ENCODE results near the gene PJA1.

DNA sequence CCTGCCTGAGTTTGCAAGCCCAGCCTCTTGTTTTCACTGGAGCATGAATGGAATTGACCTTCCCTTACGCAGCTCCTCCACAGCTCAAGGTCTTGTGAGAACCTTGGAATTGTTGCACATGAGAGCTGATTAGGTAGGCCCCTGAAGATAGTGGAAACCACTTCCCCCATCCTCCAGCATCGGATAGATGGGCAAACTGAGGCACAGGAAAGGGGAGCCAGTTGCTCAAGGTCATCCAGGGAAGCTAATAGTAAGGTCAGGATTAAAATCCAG is 27.2 kb downstream of the PJA1 start:
- TF ChIP-seq, protein P1, sequence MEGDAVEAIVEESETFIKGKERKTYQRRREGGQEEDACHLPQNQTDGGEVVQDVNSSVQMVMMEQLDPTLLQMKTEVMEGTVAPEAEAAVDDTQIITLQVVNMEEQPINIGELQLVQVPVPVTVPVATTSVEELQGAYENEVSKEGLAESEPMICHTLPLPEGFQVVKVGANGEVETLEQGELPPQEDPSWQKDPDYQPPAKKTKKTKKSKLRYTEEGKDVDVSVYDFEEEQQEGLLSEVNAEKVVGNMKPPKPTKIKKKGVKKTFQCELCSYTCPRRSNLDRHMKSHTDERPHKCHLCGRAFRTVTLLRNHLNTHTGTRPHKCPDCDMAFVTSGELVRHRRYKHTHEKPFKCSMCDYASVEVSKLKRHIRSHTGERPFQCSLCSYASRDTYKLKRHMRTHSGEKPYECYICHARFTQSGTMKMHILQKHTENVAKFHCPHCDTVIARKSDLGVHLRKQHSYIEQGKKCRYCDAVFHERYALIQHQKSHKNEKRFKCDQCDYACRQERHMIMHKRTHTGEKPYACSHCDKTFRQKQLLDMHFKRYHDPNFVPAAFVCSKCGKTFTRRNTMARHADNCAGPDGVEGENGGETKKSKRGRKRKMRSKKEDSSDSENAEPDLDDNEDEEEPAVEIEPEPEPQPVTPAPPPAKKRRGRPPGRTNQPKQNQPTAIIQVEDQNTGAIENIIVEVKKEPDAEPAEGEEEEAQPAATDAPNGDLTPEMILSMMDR (IDR thresholded peaks at IDR 0.05) = no peak
- TF ChIP-seq POLR2A (IDR thresholded peaks at IDR 0.05) = no peak
- no peak for TF ChIP-seq POLR2AphosphoS5 (IDR thresholded peaks at IDR 0.05)
- TF ChIP-seq EP300 (IDR thresholded peaks at IDR 0.05) = no peak
